ENCODE results near the gene SNAI3.

Gene SNAI3

GRCh38 chr16:88701581-88702370 is 15.5 kb upstream of the SNAI3 start:
- Histone ChIP-seq H3K9ac (ENCODE audit: low read length) (peak overlapping the region; percentile 76), H3K9me3 (ENCODE audit: insufficient read depth, low read length) (no peaks in the 10 kb centered on the region), H3K4me2 (ENCODE audit: low read length) (peak overlapping the region; percentile 88), H2AFZ (ENCODE audit: low read depth, low read length) (no peak overlapping the region), H3K4me1 (ENCODE audit: low read length) (peaks cover 24% of the 10 kb centered on the region), H4K20me1 (ENCODE audit: insufficient read depth, low read length) (no peaks in the 10 kb centered on the region), H3K27me3 (ENCODE audit: low read depth, low read length) (no peaks in the 10 kb centered on the region), H3K4me3 (ENCODE audit: low read length) (peak overlapping the region; percentile 76), H3K27ac (ENCODE audit: low read length) (peak overlapping the region; percentile 41; the same call in 1 of the 2 replicates), H3K36me3 (replicated peaks; ENCODE audit: low read depth, low read length) (peaks cover 12% of the 10 kb centered on the region), H3K79me2 (ENCODE audit: low read length) (peaks cover 41% of the 10 kb centered on the region)
- TF ChIP-seq CTCF (IDR thresholded peaks at IDR 0.05; ENCODE audit: low read depth, low read length) (no peak), EZH2phosphoT487 (IDR thresholded peaks at IDR 0.05; ENCODE audit: low read depth) (no peak)

- peak overlapping the region; percentile 76 for H3K4me3 ChIP-seq (ENCODE audit: low read length)
- H3K27ac ChIP-seq (ENCODE audit: low read length), result peak overlapping the region; percentile 41
These were observed 14.6 kb upstream of the SNAI3 start for GRCh38 chr16:88700636-88701482.

GRCh38 chr16:88700322-88700635 is 14.0 kb upstream of the SNAI3 start:
- Histone ChIP-seq H3K9ac (ENCODE audit: low read length) (peak overlapping the region; percentile 76; the same call in 1 of the 2 replicates), H3K4me2 (ENCODE audit: low read length) (peak overlapping the region; percentile 88), H3K36me3 (replicated peaks; ENCODE audit: low read depth, low read length) (peaks cover 14% of the 10 kb centered on the region), H3K9me3 (ENCODE audit: insufficient read depth, low read length) (no peaks in the 10 kb centered on the region), H3K27ac (ENCODE audit: low read length) (no peak overlapping the region), H3K27me3 (ENCODE audit: low read depth, low read length) (no peaks in the 10 kb centered on the region), H3K79me2 (ENCODE audit: low read length) (peaks cover 30% of the 10 kb centered on the region), H4K20me1 (ENCODE audit: insufficient read depth, low read length) (no peaks in the 10 kb centered on the region), H2AFZ (ENCODE audit: low read depth, low read length) (no peak overlapping the region), H3K4me3 (ENCODE audit: low read length) (peak overlapping the region; percentile 76), H3K4me1 (ENCODE audit: low read length) (peaks cover 23% of the 10 kb centered on the region)
- TF ChIP-seq CTCF (IDR thresholded peaks at IDR 0.05; ENCODE audit: low read depth, low read length), result no peak
- TF ChIP-seq EZH2phosphoT487 (IDR thresholded peaks at IDR 0.05; ENCODE audit: low read depth), result no peak

More at GRCh38 chr16:88700636-88701482, 14.6 kb upstream of the SNAI3 start:
- no peak for TF ChIP-seq EZH2phosphoT487 (IDR thresholded peaks at IDR 0.05; ENCODE audit: low read depth)
- no peak for TF ChIP-seq CTCF (IDR thresholded peaks at IDR 0.05; ENCODE audit: low read depth, low read length)
- Histone ChIP-seq H3K27me3 (ENCODE audit: low read depth, low read length) (no peaks in the 10 kb centered on the region), H2AFZ (ENCODE audit: low read depth, low read length) (no peak overlapping the region), H3K36me3 (replicated peaks; ENCODE audit: low read depth, low read length) (peaks cover 13% of the 10 kb centered on the region), H3K4me1 (ENCODE audit: low read length) (peaks cover 24% of the 10 kb centered on the region), H3K9ac (ENCODE audit: low read length) (peak overlapping the region; percentile 76), H4K20me1 (ENCODE audit: insufficient read depth, low read length) (no peaks in the 10 kb centered on the region), H3K9me3 (ENCODE audit: insufficient read depth, low read length) (no peaks in the 10 kb centered on the region), H3K79me2 (ENCODE audit: low read length) (peaks cover 36% of the 10 kb centered on the region), H3K4me2 (ENCODE audit: low read length) (peak overlapping the region; percentile 88)

- peaks cover 14% of the 10 kb centered on the region for H3K36me3 ChIP-seq (replicated peaks; ENCODE audit: low read depth, low read length)
- no peak overlapping the region for H3K4me2 ChIP-seq (ENCODE audit: low read length)
- no peak overlapping the region for H3K27ac ChIP-seq (ENCODE audit: low read length)
- no peak overlapping the region for H3K9ac ChIP-seq (ENCODE audit: low read length)
- H2AFZ ChIP-seq (ENCODE audit: low read depth, low read length), result no peak overlapping the region
- no peaks in the 10 kb centered on the region for H4K20me1 ChIP-seq (ENCODE audit: insufficient read depth, low read length)
- H3K27me3 ChIP-seq (ENCODE audit: low read depth, low read length), result no peaks in the 10 kb centered on the region
- H3K79me2 ChIP-seq (ENCODE audit: low read length), result peaks cover 20% of the 10 kb centered on the region
- H3K4me3 ChIP-seq (ENCODE audit: low read length), result no peak overlapping the region
- peaks cover 17% of the 10 kb centered on the region for H3K4me1 ChIP-seq (ENCODE audit: low read length)
- no peak for TF ChIP-seq CTCF (IDR thresholded peaks at IDR 0.05; ENCODE audit: low read depth, low read length)
- no peak for TF ChIP-seq EZH2phosphoT487 (IDR thresholded peaks at IDR 0.05; ENCODE audit: low read depth)
- no peaks in the 10 kb centered on the region for H3K9me3 ChIP-seq (ENCODE audit: insufficient read depth, low read length)
These were observed 12.9 kb upstream of the SNAI3 start for GRCh38 chr16:88699180-88699579.

Data from OCI-LY3 (cell line).